Ishikawa (cell line): ENCODE results near the gene PPARG.

Source experiments
- CEBPB ChIP-seq: IDR thresholded peaks from 2 replicates; pipeline ENCODE4 v1.6.1; 2012
- FOXM1 ChIP-seq: IDR thresholded peaks from 2 replicates; pipeline ENCODE4 v1.6.1; 2012; ENCODE audit warnings: low read depth, borderline replicate concordance
- MAX ChIP-seq: IDR thresholded peaks from 2 replicates; pipeline ENCODE4 v1.6.1; 2012
- NFIC ChIP-seq: IDR thresholded peaks from 2 replicates; pipeline ENCODE4 v1.6.1; 2012
- TAF1 ChIP-seq: IDR thresholded peaks from 2 replicates; pipeline ENCODE4 v1.6.1; 2012; ENCODE audit warnings: low read depth, mild to moderate bottlenecking
- TCF12 ChIP-seq: IDR thresholded peaks from 2 replicates; pipeline ENCODE4 v1.6.1; 2012; ENCODE audit warnings: low read depth

GRCh38 chr3:12327021-12327420 lies 38.2 kb downstream of the PPARG start:
- no peak for TF ChIP-seq NFIC
- no peak for TF ChIP-seq TAF1
- no peak for TF ChIP-seq MAX
- no peak for TF ChIP-seq CEBPB
- TF ChIP-seq FOXM1 = no peak
- no peak for TF ChIP-seq TCF12
